Activated naive CD8-positive, alpha-beta T cell (primary cell): ENCODE data around the gene KBTBD4.
A peak's percentile ranks its signal among the peaks of the same experiment; 100 is the strongest.
"Not testable (repeated sequence)": the region's sequence is repeated elsewhere in the genome, so short reads cannot be mapped to it uniquely, and the experiment has no call there.

Source experiments
- H3K27ac Mint-ChIP-seq: one replicate; pipeline ENCODE4 v1.8.0; 2021; ENCODE audit warnings: mixed read lengths
- H3K27me3 Mint-ChIP-seq: one replicate; pipeline ENCODE4 v1.8.0; 2021; ENCODE audit warnings: mixed read lengths
- H3K36me3 Mint-ChIP-seq: one replicate; pipeline ENCODE4 v1.8.0; 2021; ENCODE audit warnings: mixed read lengths
- H3K4me1 Mint-ChIP-seq: one replicate; pipeline ENCODE4 v1.8.0; 2021; ENCODE audit warnings: low read depth, mixed read lengths
- H3K4me3 Mint-ChIP-seq: one replicate; pipeline ENCODE4 v1.8.0; 2021; ENCODE audit warnings: mild to moderate bottlenecking, mixed read lengths
- H3K9me3 Mint-ChIP-seq: one replicate; pipeline ENCODE4 v1.8.0; 2021; ENCODE audit warnings: low read depth, mixed read lengths

The KBTBD4 gene

GRCh38 chr11:47531666-47532065 is 47.1 kb downstream of the KBTBD4 start:
- peaks cover 47% of the 10 kb centered on the region for H3K4me1 Mint-ChIP-seq
- H3K27me3 Mint-ChIP-seq = no peaks in the 10 kb centered on the region
- peaks cover 3% of the 10 kb centered on the region for H3K36me3 Mint-ChIP-seq
- H3K9me3 Mint-ChIP-seq = no peaks in the 10 kb centered on the region
- H3K27ac Mint-ChIP-seq = no peak overlapping the region
- H3K4me3 Mint-ChIP-seq = no peak overlapping the region

GRCh38 chr11:47530721-47531120 is 48.0 kb downstream of the KBTBD4 start:
- H3K36me3 Mint-ChIP-seq = not testable (repeated sequence)

GRCh38 chr11:47529951-47530350 is 48.8 kb downstream of the KBTBD4 start:
- Mint-ChIP-seq H3K36me3 (peaks cover 3% of the 10 kb centered on the region), H3K4me1 (peaks cover 58% of the 10 kb centered on the region), H3K4me3 (no peak overlapping the region), H3K27me3 (no peaks in the 10 kb centered on the region), H3K9me3 (no peaks in the 10 kb centered on the region), H3K27ac (peak overlapping the region; percentile 2)

More at GRCh38 chr11:47530721-47531120, 48.0 kb downstream of the KBTBD4 start:
- H3K9me3 Mint-ChIP-seq, H3K27ac Mint-ChIP-seq, H3K4me3 Mint-ChIP-seq, H3K27me3 Mint-ChIP-seq: not testable (repeated sequence)
- H3K4me1 Mint-ChIP-seq = peaks cover 54% of the 10 kb centered on the region

- H3K9me3 Mint-ChIP-seq = no peaks in the 10 kb centered on the region
- no peak overlapping the region for H3K27ac Mint-ChIP-seq
- H3K4me3 Mint-ChIP-seq = no peak overlapping the region
- H3K36me3 Mint-ChIP-seq = peaks cover 3% of the 10 kb centered on the region
- H3K4me1 Mint-ChIP-seq = peaks cover 68% of the 10 kb centered on the region
- H3K27me3 Mint-ChIP-seq = no peaks in the 10 kb centered on the region
Observed at GRCh38 chr11:47527186-47527585, 51.6 kb downstream of the KBTBD4 start.

- not testable (repeated sequence) for H3K27me3 Mint-ChIP-seq, H3K9me3 Mint-ChIP-seq, H3K4me3 Mint-ChIP-seq, H3K36me3 Mint-ChIP-seq
- Mint-ChIP-seq H3K4me1 (peaks cover 66% of the 10 kb centered on the region), H3K27ac (peak overlapping the region; percentile 81)
Observed at GRCh38 chr11:47526032-47526431, 52.7 kb downstream of the KBTBD4 start.

GRCh38 chr11:47524291-47524874 is 54.4 kb downstream of the KBTBD4 start:
- Mint-ChIP-seq H3K27me3 (no peaks in the 10 kb centered on the region), H3K4me1 (peaks cover 69% of the 10 kb centered on the region), H3K4me3 (peak overlapping the region; percentile 72), H3K27ac (peak overlapping the region; percentile 73), H3K9me3 (no peaks in the 10 kb centered on the region), H3K36me3 (peaks cover 3% of the 10 kb centered on the region)

- H3K36me3 Mint-ChIP-seq = peaks cover 3% of the 10 kb centered on the region
- H3K4me3 Mint-ChIP-seq = peak overlapping the region; percentile 72
- peaks cover 75% of the 10 kb centered on the region for H3K4me1 Mint-ChIP-seq
- peak overlapping the region; percentile 73 for H3K27ac Mint-ChIP-seq
- no peaks in the 10 kb centered on the region for H3K27me3 Mint-ChIP-seq
- H3K9me3 Mint-ChIP-seq = no peaks in the 10 kb centered on the region
Observed at GRCh38 chr11:47523490-47524225, 55.1 kb downstream of the KBTBD4 start.
